GM23248 (cell line): Measurements from ENCODE around the gene ATG3. TPM values are rescaled to one million over a fixed set of nuclear protein-coding genes. Genes with fewer than 3 reads are reported as not detected.

Source experiments
- DNase-seq: peaks from one replicate; pipeline ENCODE4 v3.0.0-alpha.2; 2015
- H2AFZ ChIP-seq: fragments of 200-600 bp; sonication (generic); 2 replicates; pipeline ENCODE4 v1.6.1; 2016; ENCODE audit warnings: antibody characterized with exemption
- H3F3A ChIP-seq: fragments of 200-600 bp; sonication (generic); 2 replicates; pipeline ENCODE4 v1.6.1; 2016; ENCODE audit warnings: mild to moderate bottlenecking, antibody characterized with exemption, mixed run types; ENCODE audit not compliant: insufficient read depth
- H3K27ac ChIP-seq: fragments of 200-600 bp; sonication (generic); 2 replicates; pipeline ENCODE4 v1.5.1; 2016; ENCODE audit warnings: mild to moderate bottlenecking
- H3K27me3 ChIP-seq: fragments of 200-600 bp; sonication (generic); replicated peaks from 2 replicates; pipeline ENCODE4 v1.6.1; 2016; ENCODE audit warnings: mild to moderate bottlenecking; ENCODE audit not compliant: insufficient read depth
- H3K36me3 ChIP-seq: fragments of 200-600 bp; sonication (generic); 2 replicates; pipeline ENCODE4 v1.6.1; 2016; ENCODE audit warnings: low read depth, mild to moderate bottlenecking
- H3K4me1 ChIP-seq: fragments of 200-600 bp; sonication (generic); 2 replicates; pipeline ENCODE4 v1.6.1; 2016; ENCODE audit warnings: mild to moderate bottlenecking; ENCODE audit not compliant: insufficient read depth
- H3K4me2 ChIP-seq: fragments of 200-600 bp; sonication (generic); one replicate; pipeline ENCODE4 v1.6.1; 2016; ENCODE audit warnings: mild to moderate bottlenecking; ENCODE audit not compliant: unreplicated experiment
- H3K4me3 ChIP-seq: fragments of 200-600 bp; sonication (generic); 2 replicates; pipeline ENCODE4 v1.5.1; 2016; ENCODE audit warnings: mild to moderate bottlenecking
- H3K79me2 ChIP-seq: fragments of 200-600 bp; sonication (generic); 2 replicates; pipeline ENCODE4 v1.6.1; 2016; ENCODE audit warnings: mild to moderate bottlenecking; ENCODE audit not compliant: insufficient read depth
- H3K9ac ChIP-seq: fragments of 200-600 bp; sonication (generic); 2 replicates; pipeline ENCODE4 v1.6.1; 2016; ENCODE audit warnings: mild to moderate bottlenecking
- H3K9me2 ChIP-seq: fragments of 200-600 bp; sonication (generic); 2 replicates; pipeline ENCODE4 v1.6.1; 2016; ENCODE audit warnings: mixed run types, mild to moderate bottlenecking, moderate library complexity; ENCODE audit not compliant: insufficient read depth
- H3K9me3 ChIP-seq: fragments of 200-600 bp; sonication (generic); one replicate; pipeline ENCODE4 v1.6.1; 2017; ENCODE audit warnings: low read depth
- H4K20me1 ChIP-seq: fragments of 200-600 bp; sonication (generic); 2 replicates; pipeline ENCODE4 v1.6.0; 2016; ENCODE audit not compliant: insufficient read depth
- EZH2 ChIP-seq: fragments of 200-600 bp; sonication (generic); IDR thresholded peaks from 2 replicates; pipeline ENCODE4 v1.6.1; 2018; ENCODE audit warnings: antibody characterized with exemption, mild to moderate bottlenecking; ENCODE audit not compliant: insufficient read depth, poor library complexity, severe bottlenecking
- EZH2phosphoT487 ChIP-seq: fragments of 200-600 bp; sonication (generic); IDR thresholded peaks from 2 replicates; pipeline ENCODE4 v1.6.1; 2018; ENCODE audit warnings: antibody characterized with exemption, moderate library complexity, mild to moderate bottlenecking, low read depth; ENCODE audit not compliant: insufficient read depth
- WGBS, 2 experiments: methylation state at CpG; one replicate each; pipeline ENCODE4 v1.1.6; 2015 to 2017; ENCODE audit warnings: low lambda C conversion rate in 2 of 2, low coverage in 1 of 2; ENCODE audit errors: missing lambda C conversion rate in 2 of 2; 5-methylcytosine and 5-hydroxymethylcytosine counted together
- in situ Hi-C: fragments of 300-500 bp; cut with MboI; formaldehyde crosslinking; loops from 2 replicates; pipeline ENCODE4 v1.15.0; 2020
- polyA plus RNA-seq: library from polyadenylated mRNA; unstranded; fragments of >200 nt; fragmentation: Nextera tagmentation; extraction: Ambion mirVana; gene quantifications from 2 replicates; pipeline ENCODE4 v1.2.1, GENCODE V29; 2016
- total RNA-seq: library from RNA; depleted of rRNA; stranded (reverse); fragments of >200 nt; shearing (Covaris generic); gene quantifications from 2 replicates; pipeline ENCODE4 v1.2.3, GENCODE V29; 2014

ATG3 gene
- total and polyA plus RNA-seq, 2 experiments from 2014 or later, result 44.0 to 70.6 TPM

- TF ChIP-seq EZH2phosphoT487 (no peak), EZH2 (no peak)
- in situ Hi-C loops, result loop anchor here (10.0 kb wide), 1 partner anchor 402 kb away; no protein-coding TSS in a partner anchor
Measured at GRCh38 chr3:112582244-112582874, 20.6 kb upstream of the ATG3 start.

GRCh38 chr3:112579697-112580096 lies 17.9 kb upstream of the ATG3 start:
- Histone ChIP-seq H3K4me3 (no peak overlapping the region), H3K79me2 (peaks cover 8% of the 10 kb centered on the region), H3K27me3 (no peaks in the 10 kb centered on the region), H3K27ac (peak overlapping the region; percentile 57), H3K9me3 (no peaks in the 10 kb centered on the region), H3F3A (peaks cover 12% of the 10 kb centered on the region), H2AFZ (no peak overlapping the region), H3K4me1 (peaks cover 18% of the 10 kb centered on the region; the same call in 1 of the 2 replicates), H4K20me1 (no peaks in the 10 kb centered on the region), H3K36me3 (peaks cover 21% of the 10 kb centered on the region), H3K4me2 (no peak overlapping the region), H3K9ac (peak overlapping the region; percentile 49), H3K9me2 (no peaks in the 10 kb centered on the region)
- TF ChIP-seq EZH2 (no peak), EZH2phosphoT487 (no peak)
- 18 to 23% methylated on average over 3 of the region's 3 CpGs for whole genome bisulfite sequencing, 2 experiments
- in situ Hi-C loops, result loop anchor here (10.0 kb wide), 1 partner anchor 405 kb away; no protein-coding TSS in a partner anchor
- peak; percentile 83 for DNase-seq

More at GRCh38 chr3:112582244-112582874, 20.6 kb upstream of the ATG3 start:
- Histone ChIP-seq H3K27ac (no peak overlapping the region), H3K79me2 (peaks cover 8% of the 10 kb centered on the region), H3K9me3 (no peaks in the 10 kb centered on the region), H2AFZ (no peak overlapping the region), H3K9me2 (no peaks in the 10 kb centered on the region), H3K4me1 (peaks cover 29% of the 10 kb centered on the region), H3K36me3 (peaks cover 17% of the 10 kb centered on the region), H3K4me3 (no peak overlapping the region), H3K9ac (no peak overlapping the region), H3K27me3 (no peaks in the 10 kb centered on the region), H3F3A (peaks cover 25% of the 10 kb centered on the region), H4K20me1 (no peaks in the 10 kb centered on the region), H3K4me2 (no peak overlapping the region)
- 50 to 51% methylated on average over 2 of the region's 2 CpGs for WGBS, 2 experiments
- peak; percentile 78 for DNase-seq

GRCh38 chr3:112579232-112579631 lies 17.5 kb upstream of the ATG3 start:
- no peaks in the 10 kb centered on the region for H4K20me1 ChIP-seq
- in situ Hi-C loops, result no loop called here
- peaks cover 21% of the 10 kb centered on the region; the same call in 1 of the 2 replicates for H3K36me3 ChIP-seq
- peaks cover 8% of the 10 kb centered on the region for H3K79me2 ChIP-seq
- TF ChIP-seq EZH2phosphoT487 (no peak), EZH2 (no peak)
- H3K9ac ChIP-seq, result no peak overlapping the region
- H3F3A ChIP-seq, result peaks cover 12% of the 10 kb centered on the region
- H2AFZ ChIP-seq, result no peak overlapping the region
- DNase-seq, result no peak
- no peak overlapping the region for H3K4me3 ChIP-seq
- H3K9me2 ChIP-seq, result no peaks in the 10 kb centered on the region
- no peaks in the 10 kb centered on the region for H3K9me3 ChIP-seq
- no peaks in the 10 kb centered on the region for H3K27me3 ChIP-seq
- H3K4me1 ChIP-seq, result peaks cover 18% of the 10 kb centered on the region; the same call in 1 of the 2 replicates
- peak overlapping the region; percentile 57 for H3K27ac ChIP-seq
- no peak overlapping the region for H3K4me2 ChIP-seq
- 99% methylated on average over 3 of the region's 3 CpGs for WGBS, 2 experiments

- H3F3A ChIP-seq, result peaks cover 8% of the 10 kb centered on the region; the same call in 1 of the 2 replicates
- H3K27me3 ChIP-seq, result no peaks in the 10 kb centered on the region
- no peak overlapping the region for H3K4me2 ChIP-seq
- TF ChIP-seq EZH2phosphoT487, result no peak
- TF ChIP-seq EZH2, result no peak
- H3K4me3 ChIP-seq, result no peak overlapping the region
- in situ Hi-C loops, result no loop called here
- H2AFZ ChIP-seq, result no peak overlapping the region
- H3K36me3 ChIP-seq, result peaks cover 31% of the 10 kb centered on the region
- no peaks in the 10 kb centered on the region for H3K79me2 ChIP-seq
- 97 to 100% methylated on average over 1 of the region's 1 CpG for WGBS, 2 experiments
- peaks cover 6% of the 10 kb centered on the region for H3K4me1 ChIP-seq
- no peak overlapping the region for H3K9ac ChIP-seq
- H4K20me1 ChIP-seq, result no peaks in the 10 kb centered on the region
- H3K9me2 ChIP-seq, result no peaks in the 10 kb centered on the region
- H3K27ac ChIP-seq, result no peak overlapping the region
- H3K9me3 ChIP-seq, result no peaks in the 10 kb centered on the region
- no peak for DNase-seq
Measured at GRCh38 chr3:112572701-112573100, 10.9 kb upstream of the ATG3 start.
